ENCODE results near the gene PDLIM7. TPM values are rescaled to one million over a fixed set of nuclear protein-coding genes. Genes with fewer than 3 reads are reported as not detected.

PDLIM7 gene
- total and polyA plus RNA-seq, 10 of the 15 experiments (the other 5 are each of a cell fraction or from before 2014, with no cell fraction given): 0.82 to 36.6 (median 19.3) TPM

DNA sequence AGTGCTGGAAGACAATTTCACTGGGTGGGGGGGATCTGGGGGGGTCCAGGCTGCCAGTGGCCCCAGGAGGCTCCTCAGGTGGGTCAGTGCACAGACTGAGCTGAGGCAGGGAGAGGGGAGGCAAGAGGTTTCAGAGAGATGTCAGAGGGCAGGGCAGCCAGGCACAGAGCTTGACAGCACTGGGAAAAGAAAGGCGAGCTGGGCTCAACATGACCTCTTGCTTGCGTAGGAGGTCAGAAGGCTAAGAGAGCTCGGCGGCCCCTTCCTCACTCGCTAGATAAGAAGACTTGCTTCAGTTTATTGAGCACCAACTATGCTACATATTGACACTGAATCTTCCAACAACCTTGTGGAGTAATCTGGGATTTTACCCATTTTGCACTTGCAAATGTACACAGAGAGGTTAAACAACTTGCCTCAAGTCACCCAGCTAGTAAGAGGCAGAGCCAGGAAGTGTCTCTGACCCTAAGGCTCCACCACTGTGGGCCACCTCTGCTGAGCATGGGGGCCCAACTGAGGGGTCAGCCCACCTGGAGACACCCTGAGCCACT, 3.5 kb downstream of the PDLIM7 start:
- intact Hi-C loops (cut with micrococcal nuclease; ENCODE audit: unreplicated experiment): no loop called here
- Histone ChIP-seq H3K4me3 (no peak overlapping the region), H3K9me3 (replicated peaks; ENCODE audit: control insufficient read depth, insufficient read depth, low read length) (no peaks in the 10 kb centered on the region), H2AFZ (ENCODE audit: control insufficient read depth, low read depth, low read length) (no peak overlapping the region), H3K79me2 (ENCODE audit: control insufficient read depth, insufficient read depth, low read length) (peaks cover 6% of the 10 kb centered on the region), H3K27ac (ENCODE audit: control insufficient read depth, insufficient read depth) (peak overlapping the region; percentile 11), H3K9ac (ENCODE audit: control insufficient read depth, insufficient read depth, low read length) (no peak overlapping the region), H3K36me3 (ENCODE audit: control insufficient read depth in 2 of 2, insufficient read depth in 2 of 2, low read length in 1 of 2) (peaks cover 0 to 6% of the 10 kb centered on the region in 2 experiments; a peak in 2 of 4 replicates), H3K4me1 (ENCODE audit: control insufficient read depth, insufficient read depth, low read length) (peaks cover 26% of the 10 kb centered on the region), H4K20me1 (ENCODE audit: control insufficient read depth, insufficient read depth) (no peaks in the 10 kb centered on the region), H3K4me2 (ENCODE audit: control insufficient read depth, insufficient read depth) (peak overlapping the region; percentile 54), H3K27me3 (replicated peaks in 1 of 2; ENCODE audit: control insufficient read depth in 2 of 2, insufficient read depth in 2 of 2, low read length in 1 of 2) (no peaks in the 10 kb centered on the region; a peak in 1 of 4 replicates)
- DNase-seq (ENCODE audit: low read depth, low spot score) (no peak), ATAC-seq (no peak), FAIRE-seq (no peak)
- CTCF ChIA-PET: interaction anchor here (0.9 to 4.9 kb wide), 11 partner anchors 8 to 102 kb away, joined by 3 to 36 read pairs (median 6); partner anchors contain the start of gene DOK3
- SMC1A ChIA-PET (ENCODE audit: uncharacterized antibody, unreplicated experiment): interaction anchor here (1.1 to 1.3 kb wide), 2 partner anchors 16 to 36 kb away, joined by 3 to 4 read pairs; no protein-coding TSS in a partner anchor
- WGBS (ENCODE audit: insufficient coverage, insufficient replicate concordance, low lambda C conversion rate, missing lambda C conversion rate): 89% methylated on average over 5 of the region's 5 CpGs
- RAD21 ChIA-PET (ENCODE audit: unreplicated experiment): interaction anchor here (1.3 to 2.8 kb wide), 5 partner anchors 14 to 104 kb away, joined by 3 to 17 read pairs (median 4); no protein-coding TSS in a partner anchor
- POLR2A ChIA-PET: interaction anchor here (0.6 to 1.7 kb wide), 6 partner anchors 15 to 79 kb away, joined by 3 to 5 read pairs (median 4); partner anchors contain the start of gene DOK3
- in situ Hi-C loops (cut with MboI): no loop called here
- no TSS peak for BruUV-seq (replicated peaks)
- TF ChIP-seq CREB1 (IDR thresholded peaks at IDR 0.05; ENCODE audit: low read depth): no peak
- no peak for TF ChIP-seq RUNX3 (IDR thresholded peaks at IDR 0.05; ENCODE audit: low read length)
- no peak for TF ChIP-seq CHD2 (IDR thresholded peaks at IDR 0.05; ENCODE audit: borderline replicate concordance, low read depth, low read length)
- TF ChIP-seq, protein P1, sequence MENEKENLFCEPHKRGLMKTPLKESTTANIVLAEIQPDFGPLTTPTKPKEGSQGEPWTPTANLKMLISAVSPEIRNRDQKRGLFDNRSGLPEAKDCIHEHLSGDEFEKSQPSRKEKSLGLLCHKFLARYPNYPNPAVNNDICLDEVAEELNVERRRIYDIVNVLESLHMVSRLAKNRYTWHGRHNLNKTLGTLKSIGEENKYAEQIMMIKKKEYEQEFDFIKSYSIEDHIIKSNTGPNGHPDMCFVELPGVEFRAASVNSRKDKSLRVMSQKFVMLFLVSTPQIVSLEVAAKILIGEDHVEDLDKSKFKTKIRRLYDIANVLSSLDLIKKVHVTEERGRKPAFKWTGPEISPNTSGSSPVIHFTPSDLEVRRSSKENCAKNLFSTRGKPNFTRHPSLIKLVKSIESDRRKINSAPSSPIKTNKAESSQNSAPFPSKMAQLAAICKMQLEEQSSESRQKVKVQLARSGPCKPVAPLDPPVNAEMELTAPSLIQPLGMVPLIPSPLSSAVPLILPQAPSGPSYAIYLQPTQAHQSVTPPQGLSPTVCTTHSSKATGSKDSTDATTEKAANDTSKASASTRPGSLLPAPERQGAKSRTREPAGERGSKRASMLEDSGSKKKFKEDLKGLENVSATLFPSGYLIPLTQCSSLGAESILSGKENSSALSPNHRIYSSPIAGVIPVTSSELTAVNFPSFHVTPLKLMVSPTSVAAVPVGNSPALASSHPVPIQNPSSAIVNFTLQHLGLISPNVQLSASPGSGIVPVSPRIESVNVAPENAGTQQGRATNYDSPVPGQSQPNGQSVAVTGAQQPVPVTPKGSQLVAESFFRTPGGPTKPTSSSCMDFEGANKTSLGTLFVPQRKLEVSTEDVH (IDR thresholded peaks at IDR 0.05; ENCODE audit: low read depth, partially characterized antibody): no peak

Measured in GM12878 (cell line).